NCI-H345 treated with DMSO at 0.1 percent for 48 hours (cell line): ENCODE data around the gene COG7.

ENCODE experiments used
- DNase-seq: peaks from one replicate; lab custom pipeline; 2025; ENCODE audit not compliant: unreplicated experiment; lab: John Stamatoyannopoulos, UW

Gene COG7

GRCh38 chr16:23362460-23363317, 90.3 kb downstream of the COG7 start:
- peak; percentile 61 for DNase-seq

- no peak for DNase-seq
Observed at GRCh38 chr16:23359092-23359760, 93.8 kb downstream of the COG7 start.

DNA sequence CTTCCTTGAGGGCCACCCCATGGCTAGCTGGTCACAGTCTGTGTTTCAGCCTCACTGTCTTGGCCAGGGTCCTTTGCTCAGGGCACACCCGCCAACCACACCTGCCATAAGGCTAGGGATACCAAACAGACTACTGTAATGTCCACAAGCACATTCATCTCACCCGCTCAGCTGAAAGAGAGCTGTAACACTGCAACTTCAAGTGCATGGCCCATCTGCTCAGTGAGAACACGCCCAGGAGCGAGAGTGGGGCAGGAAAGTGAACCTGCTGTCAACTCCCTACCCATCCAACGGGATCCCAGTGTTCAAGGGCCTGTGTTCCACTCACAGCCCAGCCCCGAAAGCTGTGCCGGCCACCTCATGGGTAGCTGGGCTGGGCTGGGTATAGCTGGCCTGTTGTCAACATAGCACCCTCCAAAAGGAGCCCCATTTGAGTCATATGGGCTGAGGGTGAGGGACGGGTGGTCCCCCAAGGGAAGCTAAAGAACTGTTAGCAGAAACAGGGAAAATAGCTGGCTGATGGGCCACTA, 95.2 kb downstream of the COG7 start:
- no peak for DNase-seq

- no peak for DNase-seq
Observed at GRCh38 chr16:23356941-23357340, 96.0 kb downstream of the COG7 start.

DNA sequence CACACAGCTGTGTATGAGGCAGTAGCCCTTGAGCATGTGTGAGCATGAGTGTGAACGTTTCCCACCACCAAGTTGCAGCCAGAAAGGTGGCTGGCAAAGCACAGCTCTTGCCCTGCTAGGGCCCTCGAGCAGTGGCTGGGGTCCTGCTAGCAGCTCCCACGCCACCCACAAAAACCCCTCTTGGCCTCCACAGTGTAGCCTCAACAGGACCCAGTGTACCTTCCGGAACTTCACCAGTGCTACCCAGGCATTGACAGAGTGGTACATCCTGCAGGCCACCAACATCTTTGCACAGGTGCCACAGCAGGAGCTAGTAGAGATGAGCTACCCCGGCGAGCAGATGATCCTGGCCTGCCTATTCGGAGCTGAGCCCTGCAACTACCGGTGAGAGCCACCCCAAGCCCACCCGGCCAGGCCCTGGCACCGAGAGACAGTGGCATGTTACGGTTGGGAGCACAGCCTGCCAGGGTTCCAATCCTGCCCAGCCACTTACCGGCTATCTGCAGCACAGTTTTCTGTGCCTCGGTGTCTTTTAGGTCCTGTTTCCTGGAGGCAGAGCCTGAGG, 97.8 kb downstream of the COG7 start:
- no peak for DNase-seq

DNA sequence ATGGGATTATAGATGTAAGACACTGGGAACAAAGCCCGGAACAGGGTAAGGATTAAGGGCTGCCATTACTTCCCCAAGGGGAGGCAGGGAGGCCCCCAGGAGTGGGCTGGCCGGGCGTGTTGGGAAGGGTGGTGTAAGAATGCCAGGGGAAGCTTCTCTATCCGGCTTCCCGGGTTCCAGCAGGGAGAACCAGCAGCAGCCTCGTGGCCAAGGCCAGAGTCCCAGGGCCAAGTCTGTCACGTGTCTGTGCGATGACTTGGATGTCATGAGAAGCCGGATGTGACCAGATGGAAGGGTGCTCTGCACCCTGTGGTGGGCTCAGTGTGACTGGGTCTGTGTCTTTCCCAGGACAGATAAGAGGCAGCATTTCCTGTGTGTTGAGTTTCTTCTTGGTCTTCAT, 98.7 kb downstream of the COG7 start:
- DNase-seq: no peak

- no peak for DNase-seq
Observed at GRCh38 chr16:23353440-23353839, 99.5 kb downstream of the COG7 start.

GRCh38 chr16:23351360-23351759, 101.6 kb downstream of the COG7 start:
- DNase-seq: no peak

- no peak for DNase-seq
Observed at GRCh38 chr16:23348579-23349469, 104.2 kb downstream of the COG7 start.

DNA sequence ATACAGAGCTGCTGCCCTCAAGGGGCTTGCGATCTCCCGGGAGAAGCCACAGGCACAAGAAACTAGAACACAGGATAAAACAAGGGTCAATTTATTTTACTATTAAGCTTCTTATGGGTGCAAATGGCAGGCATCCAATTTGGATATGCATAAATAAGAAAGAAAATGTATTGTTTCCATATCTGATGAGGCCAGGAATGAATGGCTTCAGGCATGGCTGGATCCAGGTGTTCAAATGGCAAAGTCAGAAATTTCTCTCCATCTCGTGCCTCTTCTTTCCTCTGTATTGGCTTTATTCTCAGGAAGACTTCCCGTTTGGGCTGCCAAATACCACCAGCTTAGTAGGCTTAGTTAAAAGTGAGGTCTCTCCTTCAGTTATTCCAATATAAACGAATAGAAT, 107.8 kb downstream of the COG7 start:
- DNase-seq: no peak

- no peak for DNase-seq
Observed at GRCh38 chr16:23343643-23344612, 109.1 kb downstream of the COG7 start.

DNA sequence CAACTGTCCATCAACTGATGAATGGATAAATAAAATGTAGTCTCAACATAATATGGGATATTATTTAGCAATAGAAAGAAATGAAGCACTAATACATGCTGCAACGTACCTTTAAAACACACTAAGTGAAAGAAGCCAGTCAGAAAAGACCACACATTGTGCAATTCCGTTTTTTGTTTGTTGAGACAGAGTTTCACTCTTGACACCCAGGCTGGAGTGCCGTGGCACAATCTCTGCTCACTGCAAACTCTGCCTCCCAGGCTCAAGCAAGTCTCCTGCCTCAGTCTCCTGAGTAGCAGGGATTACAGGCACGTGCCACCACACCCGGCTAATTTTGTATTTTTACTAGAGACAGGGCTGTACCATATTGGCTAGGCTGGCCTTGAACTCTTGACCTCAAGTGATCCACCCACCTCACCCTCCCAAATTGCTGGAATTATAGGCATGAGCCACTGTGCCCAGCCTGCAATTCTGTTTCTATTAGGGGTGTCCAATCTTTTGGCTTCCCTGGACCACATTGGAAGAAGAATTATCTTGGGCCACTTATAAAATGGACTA, 110.8 kb downstream of the COG7 start:
- no peak for DNase-seq

- DNase-seq: no peak
Observed at GRCh38 chr16:23339787-23340186, 113.2 kb downstream of the COG7 start.
